ENCODE measurements around the gene NFAT5. TPM values are rescaled to one million over a fixed set of nuclear protein-coding genes. Genes with fewer than 3 reads are reported as not detected.

The NFAT5 gene
- total RNA-seq, 1 experiment from 2014 or later, result 34.8 TPM

DNA sequence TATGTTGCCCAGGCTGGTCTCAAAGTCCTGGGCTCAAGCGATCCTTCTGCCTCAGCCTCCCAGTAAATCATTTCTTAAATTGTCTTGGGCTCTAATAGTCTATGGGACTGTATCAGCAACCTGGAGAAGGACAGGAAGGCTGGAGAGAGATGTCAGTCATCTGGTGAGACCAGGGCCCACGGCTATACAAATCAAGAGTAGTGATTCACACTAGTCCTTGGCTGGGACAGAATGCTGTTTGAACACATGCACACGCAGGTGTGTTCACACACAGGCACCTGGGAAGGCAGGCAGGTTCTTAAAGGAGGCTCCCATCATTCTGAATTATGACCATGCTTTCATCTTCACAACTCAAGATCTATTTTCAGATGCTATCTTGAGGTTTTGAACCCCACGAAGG is 146.5 kb downstream of the NFAT5 start:
- Histone ChIP-seq H3K9me3 (ENCODE audit: low read depth, low read length, poor library complexity, severe bottlenecking) (no peaks in the 10 kb centered on the region), H3K4me3 (ENCODE audit: low read depth, low read length, poor library complexity, severe bottlenecking) (no peak overlapping the region), H3K27me3 (replicated peaks; ENCODE audit: insufficient read depth, low read depth, low read length, poor library complexity) (no peaks in the 10 kb centered on the region), H3K4me1 (ENCODE audit: insufficient read depth, low read length, poor library complexity, severe bottlenecking) (no peaks in the 10 kb centered on the region), H3K36me3 (ENCODE audit: insufficient read depth, low read length, poor library complexity, severe bottlenecking) (peaks cover 18% of the 10 kb centered on the region), H3K27ac (ENCODE audit: low read depth, low read length, poor library complexity, severe bottlenecking) (no peak overlapping the region)
- intact Hi-C loops (cut with micrococcal nuclease; ENCODE audit: unreplicated experiment), result no loop called here
- ChIA-PET POLR2A (ENCODE audit: low non-redundant PET) (interaction anchor here (0.6 kb wide), 1 partner anchor 14 kb away, joined by 5 read pairs; the partner anchor contains the start of gene NQO1), CTCF (no interaction called here)
- TF ChIP-seq, protein P1, sequence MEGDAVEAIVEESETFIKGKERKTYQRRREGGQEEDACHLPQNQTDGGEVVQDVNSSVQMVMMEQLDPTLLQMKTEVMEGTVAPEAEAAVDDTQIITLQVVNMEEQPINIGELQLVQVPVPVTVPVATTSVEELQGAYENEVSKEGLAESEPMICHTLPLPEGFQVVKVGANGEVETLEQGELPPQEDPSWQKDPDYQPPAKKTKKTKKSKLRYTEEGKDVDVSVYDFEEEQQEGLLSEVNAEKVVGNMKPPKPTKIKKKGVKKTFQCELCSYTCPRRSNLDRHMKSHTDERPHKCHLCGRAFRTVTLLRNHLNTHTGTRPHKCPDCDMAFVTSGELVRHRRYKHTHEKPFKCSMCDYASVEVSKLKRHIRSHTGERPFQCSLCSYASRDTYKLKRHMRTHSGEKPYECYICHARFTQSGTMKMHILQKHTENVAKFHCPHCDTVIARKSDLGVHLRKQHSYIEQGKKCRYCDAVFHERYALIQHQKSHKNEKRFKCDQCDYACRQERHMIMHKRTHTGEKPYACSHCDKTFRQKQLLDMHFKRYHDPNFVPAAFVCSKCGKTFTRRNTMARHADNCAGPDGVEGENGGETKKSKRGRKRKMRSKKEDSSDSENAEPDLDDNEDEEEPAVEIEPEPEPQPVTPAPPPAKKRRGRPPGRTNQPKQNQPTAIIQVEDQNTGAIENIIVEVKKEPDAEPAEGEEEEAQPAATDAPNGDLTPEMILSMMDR (conservative IDR thresholded peaks at IDR 0.05; ENCODE audit: low read depth, low read length), result no peak
- TF ChIP-seq EZH2 (IDR thresholded peaks at IDR 0.05; ENCODE audit: borderline replicate concordance, low read depth, low read length, poor library complexity, severe bottlenecking), result no peak
- DNase-seq (ENCODE audit: low spot score), result no peak
- BruUV-seq (replicated peaks), result no TSS peak

DNA sequence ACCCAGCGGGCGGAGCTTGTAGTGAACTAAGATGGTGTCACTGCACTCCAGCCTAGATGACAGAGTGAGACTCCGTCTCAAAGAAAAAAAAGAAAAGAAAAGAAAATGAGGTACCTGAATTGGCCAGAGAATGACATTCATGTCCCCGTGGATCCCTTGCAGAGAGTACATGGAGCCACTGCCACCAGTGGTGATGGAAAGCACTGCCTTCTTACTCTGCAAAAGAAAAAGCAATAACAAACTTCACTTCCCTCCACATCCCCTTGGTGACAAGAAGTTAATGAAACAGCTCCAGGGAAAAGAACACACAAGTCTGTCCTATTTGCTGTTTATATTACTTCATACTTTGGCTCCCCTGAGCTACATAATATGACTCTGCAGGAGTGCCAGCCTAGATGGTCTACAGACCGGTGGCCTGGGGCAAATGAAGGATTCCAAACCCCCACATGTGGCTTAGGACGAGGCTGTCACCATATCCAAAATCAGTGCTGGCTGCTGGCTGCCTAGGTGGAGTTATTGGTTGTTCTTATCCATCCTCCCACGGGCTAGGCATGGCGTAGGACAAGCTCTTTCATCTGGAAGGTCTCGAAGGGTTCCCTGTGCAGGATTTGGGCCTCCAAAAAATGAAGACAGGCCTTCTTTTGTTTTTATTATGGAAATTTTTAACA is 147.3 kb downstream of the NFAT5 start:
- POLR2A ChIA-PET (ENCODE audit: low non-redundant PET), result no interaction called here
- intact Hi-C loops (cut with micrococcal nuclease; ENCODE audit: unreplicated experiment), result no loop called here

DNA sequence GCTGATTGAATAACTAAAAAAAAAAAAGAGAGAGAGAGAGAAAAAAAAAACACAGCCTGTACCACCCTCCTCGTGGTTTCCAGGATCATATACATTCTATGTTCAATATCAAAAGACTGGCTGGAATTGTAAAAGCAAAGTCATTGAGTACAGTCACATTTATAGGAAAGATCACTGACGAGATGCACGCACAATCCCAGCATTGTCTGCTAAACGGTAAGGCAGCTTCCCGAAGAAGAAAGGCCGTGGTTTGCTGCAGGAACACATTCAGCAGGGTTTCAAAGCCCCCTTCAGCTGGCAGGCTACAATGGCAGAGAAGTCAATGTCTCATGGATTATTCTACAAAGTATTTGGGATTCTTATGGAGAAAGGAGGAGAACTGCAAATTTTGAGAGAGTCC is 151.3 kb downstream of the NFAT5 start:
- no TSS peak for BruUV-seq (replicated peaks)
- Histone ChIP-seq H3K4me1 (ENCODE audit: insufficient read depth, low read length, poor library complexity, severe bottlenecking) (no peaks in the 10 kb centered on the region), H3K27ac (ENCODE audit: low read depth, low read length, poor library complexity, severe bottlenecking) (no peak overlapping the region), H3K9me3 (ENCODE audit: low read depth, low read length, poor library complexity, severe bottlenecking) (no peaks in the 10 kb centered on the region), H3K36me3 (ENCODE audit: insufficient read depth, low read length, poor library complexity, severe bottlenecking) (peaks cover 21% of the 10 kb centered on the region), H3K4me3 (ENCODE audit: low read depth, low read length, poor library complexity, severe bottlenecking) (no peak overlapping the region), H3K27me3 (replicated peaks; ENCODE audit: insufficient read depth, low read depth, low read length, poor library complexity) (no peaks in the 10 kb centered on the region)
- TF ChIP-seq, protein P1 (conservative IDR thresholded peaks at IDR 0.05; ENCODE audit: low read depth, low read length), result no peak
- TF ChIP-seq EZH2 (IDR thresholded peaks at IDR 0.05; ENCODE audit: borderline replicate concordance, low read depth, low read length, poor library complexity, severe bottlenecking), result no peak
- POLR2A ChIA-PET (ENCODE audit: low non-redundant PET), result no interaction called here
- intact Hi-C loops (cut with micrococcal nuclease; ENCODE audit: unreplicated experiment), result no loop called here
- DNase-seq (ENCODE audit: low spot score), result no peak
- CTCF ChIA-PET, result no interaction called here

More for the DNA sequence above, 147.3 kb downstream of the NFAT5 start:
- CTCF ChIA-PET, result interaction anchor here (0.6 kb wide), 1 partner anchor 221 kb away, joined by 5 read pairs; no protein-coding TSS in a partner anchor
- peaks cover 21% of the 10 kb centered on the region for H3K36me3 ChIP-seq (ENCODE audit: insufficient read depth, low read length, poor library complexity, severe bottlenecking)
- TF ChIP-seq, protein P1 (conservative IDR thresholded peaks at IDR 0.05; ENCODE audit: low read depth, low read length), result no peak
- TF ChIP-seq EZH2 (IDR thresholded peaks at IDR 0.05; ENCODE audit: borderline replicate concordance, low read depth, low read length, poor library complexity, severe bottlenecking), result no peak
- H3K27ac ChIP-seq (ENCODE audit: low read depth, low read length, poor library complexity, severe bottlenecking), result no peak overlapping the region
- DNase-seq (ENCODE audit: low spot score), result no peak
- no TSS peak for BruUV-seq (replicated peaks)
- no peaks in the 10 kb centered on the region for H3K27me3 ChIP-seq (replicated peaks; ENCODE audit: insufficient read depth, low read depth, low read length, poor library complexity)
- H3K4me1 ChIP-seq (ENCODE audit: insufficient read depth, low read length, poor library complexity, severe bottlenecking), result no peaks in the 10 kb centered on the region
- no peaks in the 10 kb centered on the region for H3K9me3 ChIP-seq (ENCODE audit: low read depth, low read length, poor library complexity, severe bottlenecking)
- no peak overlapping the region for H3K4me3 ChIP-seq (ENCODE audit: low read depth, low read length, poor library complexity, severe bottlenecking)

All from A673 (cell line).